Stomach (tissue), 9 donors: ENCODE measurements around the gene CFAP46. TPM values are rescaled to one million over a fixed set of nuclear protein-coding genes. Genes with fewer than 3 reads are reported as not detected.

ENCODE experiments used
- DNase-seq, 2 donors: peaks; one replicate each; pipeline versions ENCODE4 v3.0.0 to v3.0.0-alpha.2; 2013 to 2019
- H3K27ac ChIP-seq, 5 donors: fragments of 200-600 bp in 4 of 5; sonication (generic) in 4 of 5; one replicate each; pipeline ENCODE4 v1.5.1; 2013 to 2019; ENCODE audit warnings: mild to moderate bottlenecking in 1 of 5, moderate library complexity in 1 of 5
- H3K27me3 ChIP-seq, 3 donors: fragments of 200-600 bp; sonication (generic); one replicate each; pipeline ENCODE4 v1.5.1; 2017 to 2019; ENCODE audit warnings: mixed run types in 1 of 3
- H3K36me3 ChIP-seq, 4 donors: fragments of 200-600 bp; sonication (generic); 1 replicate in 3 of 4; 2 replicates in 1 of 4; pipeline ENCODE4 v1.5.1; 2016 to 2019
- H3K4me1 ChIP-seq, 4 donors: fragments of 200-600 bp; sonication (generic); one replicate each; pipeline ENCODE4 v1.5.1; 2016 to 2019
- H3K4me3 ChIP-seq, 4 donors: fragments of 200-600 bp; sonication (generic) in 3 of 4; one replicate each; pipeline ENCODE4 v1.5.1; 2016 to 2019; ENCODE audit warnings: mild to moderate bottlenecking in 1 of 4
- H3K9me3 ChIP-seq, 4 donors: fragments of 200-600 bp; sonication (generic); one replicate each; pipeline ENCODE4 v1.5.1; 2016 to 2019
- CTCF ChIP-seq, 7 experiments: fragments of 450-650 bp in 4 of 7; fragments of 200-600 bp in 3 of 7; sonication (generic) in 3 of 7; IDR thresholded peaks; one replicate each; pipeline ENCODE4 v1.5.1; 2016 to 2019; ENCODE audit warnings: antibody characterized with exemption in 7 of 7, control low read depth in 2 of 7, mild to moderate bottlenecking in 1 of 7
- EP300 ChIP-seq: sonication (generic); formaldehyde crosslinking; IDR thresholded peaks from one replicate; pipeline ENCODE4 v1.6.1; 2017; ENCODE audit warnings: antibody characterized with exemption
- POLR2A ChIP-seq, 4 donors: fragments of 450-650 bp; IDR thresholded peaks; one replicate each; pipeline ENCODE4 v1.6.1; 2016; ENCODE audit warnings: antibody characterized with exemption in 4 of 4, control low read depth in 2 of 4, mild to moderate bottlenecking in 1 of 4, moderate library complexity in 1 of 4
- POLR2AphosphoS5 ChIP-seq, 3 donors: sonication (generic); formaldehyde crosslinking; IDR thresholded peaks; one replicate each; pipeline ENCODE4 v1.6.1; 2016; ENCODE audit warnings: antibody characterized with exemption in 3 of 3
- WGBS, 5 donors: extraction: QIAGEN DNeasy Blood & Tissue Kit in 3 of 5; methylation state at CpG; one replicate each; pipeline versions ENCODE4 v1.1.5 to v1.1.7; 2013 to 2018; 5-methylcytosine and 5-hydroxymethylcytosine counted together
- intact Hi-C: fragments of 100-400 bp; cut with DNase I; formaldehyde crosslinking; loops from one replicate; pipeline ENCODE4 v1.15.1; 2023; ENCODE audit warnings: low total_unique reads
- polyA plus RNA-seq, 3 donors: library from polyadenylated mRNA; stranded (reverse); fragments of 200-250 nt; gene quantifications; one replicate each; pipeline ENCODE4 v1.2.3, GENCODE V29; 2013
- total RNA-seq, 5 donors: library from RNA; depleted of rRNA; stranded (reverse); fragments of >200 nt; gene quantifications; one replicate each; pipeline versions ENCODE4 v1.1.0 to v1.2.3, GENCODE V29; 2014 to 2016
- donor health status: healthy with polysubstance abuse.
- donor health status: Bipolar disorder and iron deficiency.
- donor health status: healthy.

CFAP46 gene
- total and polyA plus RNA-seq, 8 donors: under 0.01 to 5.8 (median 1.8) TPM; not detected in 1

DNA sequence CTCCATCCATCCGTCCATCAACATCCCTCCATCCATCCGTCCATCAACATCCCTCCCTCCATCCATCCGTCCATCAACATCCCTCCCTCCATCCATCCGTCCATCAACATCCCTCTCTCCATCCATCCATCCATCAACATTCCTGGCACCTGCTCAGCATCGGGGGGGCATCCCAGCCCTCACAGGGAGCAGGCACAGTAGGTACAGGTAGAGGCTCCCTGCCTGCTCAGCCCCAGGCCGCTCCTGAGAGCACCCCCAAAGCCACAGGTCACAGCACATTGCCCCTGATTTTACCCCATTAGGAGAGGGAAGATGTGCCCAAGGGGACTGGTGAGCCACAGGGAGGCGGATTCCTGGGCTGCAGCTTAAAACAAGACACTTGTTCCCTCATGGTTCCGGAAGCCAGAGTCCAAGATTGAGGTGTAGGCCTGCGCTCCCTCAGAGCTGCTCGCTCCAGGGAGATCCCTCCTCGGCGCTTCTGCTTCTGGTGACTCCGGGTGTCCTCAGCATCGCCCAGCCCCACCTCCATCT, 21.1 kb upstream of the CFAP46 start:
- peaks cover 9 to 23% (median 17%) of the 10 kb centered on the region in 4 donors for H3K4me1 ChIP-seq
- intact Hi-C loops: no loop called here
- WGBS, 5 donors: 93 to 98% (median 94%) methylated on average over 14 of the region's 14 CpGs
- H3K27ac ChIP-seq: no peak overlapping the region
- no peak for DNase-seq
- no peak overlapping the region for H3K4me3 ChIP-seq
- no peaks in the 10 kb centered on the region for H3K9me3 ChIP-seq
- no peaks in the 10 kb centered on the region for H3K36me3 ChIP-seq
- H3K27me3 ChIP-seq: peaks cover 0 to 55% (median 0%) of the 10 kb centered on the region in 3 donors
- TF ChIP-seq POLR2AphosphoS5 (IDR thresholded peaks at IDR 0.05) (no peak), POLR2A (IDR thresholded peaks at IDR 0.05) (no peak), EP300 (no peak), CTCF (IDR thresholded peaks at IDR 0.05) (no peak)

DNA sequence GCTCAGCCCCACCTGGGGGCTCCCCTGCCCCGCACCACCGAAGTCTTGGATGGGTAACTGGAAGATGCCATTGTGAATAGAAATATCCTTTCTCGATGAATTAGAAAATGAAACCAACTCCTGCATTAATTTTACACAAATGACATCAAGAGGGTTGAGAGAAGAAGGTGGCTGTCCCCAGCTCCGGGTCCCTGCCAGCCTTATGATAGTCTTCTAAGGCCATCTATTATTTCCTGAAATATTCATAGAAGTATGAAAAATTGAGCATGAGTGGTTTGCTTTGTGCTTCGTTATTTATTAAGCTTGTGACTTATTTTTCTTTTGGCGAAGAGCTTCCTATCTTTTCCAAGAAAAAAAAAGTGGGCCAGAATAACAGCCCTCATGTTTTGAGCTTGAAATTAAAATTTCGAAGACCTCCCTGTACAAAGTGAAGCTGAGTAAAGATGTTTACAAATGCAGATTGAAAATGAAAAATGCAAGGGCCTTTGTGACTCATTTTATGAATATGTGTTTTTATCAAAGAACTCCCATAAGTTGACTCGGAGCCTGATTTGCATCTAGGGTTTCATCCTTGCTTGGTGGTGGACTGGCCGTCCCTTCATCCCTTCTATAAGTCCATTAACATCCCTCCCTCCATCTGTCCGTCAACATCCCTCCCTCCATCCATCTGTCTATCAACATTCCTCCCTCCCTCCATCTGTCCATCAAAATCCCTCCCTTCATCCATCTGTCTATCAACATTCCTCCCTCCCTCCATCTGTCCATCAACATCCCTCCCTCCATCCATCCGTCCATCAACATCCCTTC, 20.5 kb upstream of the CFAP46 start:
- TF ChIP-seq POLR2AphosphoS5 (IDR thresholded peaks at IDR 0.05): no peak
- no peak for TF ChIP-seq EP300
- no peak for TF ChIP-seq POLR2A (IDR thresholded peaks at IDR 0.05)
- no peak for TF ChIP-seq CTCF (IDR thresholded peaks at IDR 0.05)
- no peak for DNase-seq
- WGBS, 5 donors: 34 to 52% (median 40%) methylated on average over 11 of the region's 11 CpGs

GRCh38 chr10:132961787-132962622, 19.6 kb upstream of the CFAP46 start:
- Histone ChIP-seq H3K27me3 (peaks cover 0 to 42% (median 0%) of the 10 kb centered on the region in 3 donors), H3K4me1 (peaks cover 9 to 23% (median 17%) of the 10 kb centered on the region in 4 donors), H3K9me3 (no peaks in the 10 kb centered on the region), H3K27ac (peak overlapping the region in 4 of 5 donors; percentile 5 to 61 (median 26)), H3K4me3 (peak overlapping the region; percentile 50 to 65 (median 56)), H3K36me3 (no peaks in the 10 kb centered on the region)
- TF ChIP-seq POLR2A (IDR thresholded peaks at IDR 0.05) (no peak), POLR2AphosphoS5 (IDR thresholded peaks at IDR 0.05) (no peak), EP300 (peak; percentile 22)
- peak; percentile 73 to 94 for DNase-seq
- 9 to 21% (median 10%) methylated on average over 29 to 41 of the region's 41 CpGs for WGBS, 5 donors
- intact Hi-C loops: no loop called here

More for the DNA sequence above, 20.5 kb upstream of the CFAP46 start:
- Histone ChIP-seq H3K4me1 (peaks cover 9 to 23% (median 17%) of the 10 kb centered on the region in 4 donors), H3K27me3 (peaks cover 0 to 50% (median 0%) of the 10 kb centered on the region in 3 donors), H3K27ac (peak overlapping the region in 4 of 5 donors; percentile 5 to 61 (median 26)), H3K36me3 (no peaks in the 10 kb centered on the region), H3K4me3 (peak overlapping the region; percentile 50 to 65 (median 56)), H3K9me3 (no peaks in the 10 kb centered on the region)
- intact Hi-C loops: no loop called here

DNA sequence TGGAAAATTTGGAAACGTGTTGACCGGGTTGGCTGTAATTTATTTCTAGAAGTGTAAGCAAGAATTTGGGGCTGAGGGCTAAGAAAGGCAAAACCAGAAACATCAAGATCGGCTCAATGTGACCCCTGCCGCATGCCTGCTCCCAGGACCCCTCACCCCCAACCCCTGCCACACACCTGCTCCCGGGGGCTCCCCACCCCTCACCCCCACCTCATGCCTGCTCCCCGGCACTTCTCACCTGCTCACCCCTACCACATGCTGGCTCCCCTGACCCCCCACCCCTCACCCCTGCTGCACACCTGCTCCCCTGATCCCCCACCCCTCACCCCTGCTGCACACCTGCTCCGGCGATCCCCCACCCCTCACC, 19.0 kb upstream of the CFAP46 start:
- TF ChIP-seq EP300: no peak
- no peak for TF ChIP-seq POLR2A (IDR thresholded peaks at IDR 0.05)
- H3K27me3 ChIP-seq: peaks cover 0 to 36% (median 0%) of the 10 kb centered on the region in 3 donors
- WGBS, 5 donors: 61 to 68% (median 65%) methylated on average over 7 to 8 of the region's 8 CpGs
- DNase-seq: no peak
- peaks cover 9 to 23% (median 17%) of the 10 kb centered on the region in 4 donors for H3K4me1 ChIP-seq
- peak overlapping the region in 1 of 4 donors; percentile 50 for H3K4me3 ChIP-seq
- H3K27ac ChIP-seq: no peak overlapping the region
- no peaks in the 10 kb centered on the region for H3K36me3 ChIP-seq
- H3K9me3 ChIP-seq: no peaks in the 10 kb centered on the region
- intact Hi-C loops: no loop called here
